CD4-positive, alpha-beta T cell treated with Interleukin-17A for 1 hour (primary cell): ENCODE results near the gene FARS2.

Source experiments
- DNase-seq: peaks from one replicate; pipeline ENCODE4 v3.0.0-alpha.2; 2020

Gene FARS2

DNA sequence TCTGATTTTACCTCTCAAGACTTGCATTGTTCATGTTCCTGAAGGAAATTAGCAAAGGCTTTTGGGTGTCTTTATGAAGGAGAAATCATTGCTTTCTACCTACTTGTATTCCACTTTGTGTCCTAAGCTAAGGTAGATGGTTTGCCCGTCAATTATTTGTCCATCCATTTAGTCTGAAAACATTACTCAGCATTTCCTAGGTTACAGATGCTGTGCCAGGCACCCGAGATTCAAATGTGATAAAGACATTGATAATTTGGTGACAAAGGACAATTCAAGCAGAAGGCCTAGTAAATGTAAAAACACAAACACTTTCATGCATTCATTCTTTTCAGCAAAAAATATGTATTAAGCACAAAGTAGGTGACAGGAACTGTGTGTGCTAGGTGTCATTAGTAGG, 251.1 kb downstream of the FARS2 start:
- no peak for DNase-seq

DNA sequence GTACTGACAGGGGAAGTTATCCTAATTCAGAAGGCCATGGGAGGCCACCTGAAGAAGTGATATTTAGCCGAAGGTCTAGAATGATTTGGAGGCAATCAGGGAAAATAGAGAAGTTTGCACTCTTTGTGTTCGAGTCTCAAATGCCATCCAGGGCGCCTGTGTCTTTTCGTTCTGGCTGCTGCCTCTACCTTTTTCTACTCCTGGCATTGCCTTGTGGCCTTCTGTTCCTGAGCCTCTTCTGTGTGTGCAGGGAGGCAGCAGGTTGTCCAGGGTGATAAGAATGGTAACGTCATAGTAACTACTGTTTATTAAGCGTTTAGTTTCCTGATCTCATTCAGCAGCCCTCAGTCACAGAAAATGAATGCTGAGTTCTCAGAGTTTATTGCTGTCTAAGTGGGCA, 252.1 kb downstream of the FARS2 start:
- no peak for DNase-seq

DNA sequence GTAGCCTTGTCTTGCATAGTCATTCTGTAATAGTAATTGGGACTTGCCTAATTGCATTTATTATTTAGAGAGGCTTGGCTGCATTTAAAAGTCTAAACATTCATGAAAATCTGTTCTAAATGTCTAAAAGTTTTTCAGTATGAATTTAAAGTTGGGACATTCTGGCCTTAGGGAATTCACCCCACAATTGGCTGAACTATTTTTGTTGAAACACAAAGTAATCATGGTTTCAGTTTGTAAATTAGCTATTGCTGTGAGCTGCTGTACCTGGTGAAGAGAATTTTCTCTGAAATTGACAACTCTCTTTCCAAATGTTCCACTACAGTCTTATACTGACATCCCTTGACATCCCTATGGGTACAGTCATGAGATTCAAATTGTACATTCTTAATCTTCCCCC, 253.0 kb downstream of the FARS2 start:
- DNase-seq = no peak

DNA sequence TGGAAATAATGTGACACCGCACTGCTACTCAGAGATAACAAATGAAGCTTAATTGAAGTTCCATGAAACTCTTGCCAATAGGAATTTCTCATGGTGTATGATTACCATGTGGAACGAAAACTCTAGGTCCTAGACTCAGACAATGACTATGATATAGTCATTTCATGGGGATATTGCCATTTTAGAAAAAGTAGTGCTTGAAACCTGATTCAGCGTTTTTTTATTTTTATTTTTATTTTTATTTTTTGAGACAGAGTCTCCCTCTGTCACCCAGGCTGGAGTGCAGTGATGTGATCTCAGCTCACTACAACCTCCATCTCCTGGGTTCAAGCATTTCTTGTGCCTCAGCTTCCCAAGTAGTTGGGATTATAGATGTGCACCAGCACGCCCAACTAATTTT, 253.9 kb downstream of the FARS2 start:
- DNase-seq = no peak

DNA sequence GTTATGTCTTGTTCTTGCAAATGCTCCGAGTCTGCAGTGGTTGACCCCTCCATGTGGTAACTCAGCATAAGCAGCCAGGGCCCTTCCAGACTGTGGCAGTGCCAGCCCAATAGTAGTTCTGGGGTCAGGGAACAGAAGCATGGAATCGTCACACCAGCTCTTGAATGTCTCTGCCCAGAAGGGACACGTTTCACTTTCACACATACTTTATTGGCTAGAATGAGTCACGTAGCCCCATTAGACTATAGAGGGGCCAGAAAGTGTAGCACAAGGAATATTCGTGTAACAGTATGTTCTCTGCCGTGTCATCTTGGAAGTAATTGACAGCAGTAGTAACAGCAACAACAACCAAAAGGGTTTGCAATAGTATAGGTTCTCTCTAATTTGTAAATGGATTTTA, 254.7 kb downstream of the FARS2 start:
- no peak for DNase-seq

DNA sequence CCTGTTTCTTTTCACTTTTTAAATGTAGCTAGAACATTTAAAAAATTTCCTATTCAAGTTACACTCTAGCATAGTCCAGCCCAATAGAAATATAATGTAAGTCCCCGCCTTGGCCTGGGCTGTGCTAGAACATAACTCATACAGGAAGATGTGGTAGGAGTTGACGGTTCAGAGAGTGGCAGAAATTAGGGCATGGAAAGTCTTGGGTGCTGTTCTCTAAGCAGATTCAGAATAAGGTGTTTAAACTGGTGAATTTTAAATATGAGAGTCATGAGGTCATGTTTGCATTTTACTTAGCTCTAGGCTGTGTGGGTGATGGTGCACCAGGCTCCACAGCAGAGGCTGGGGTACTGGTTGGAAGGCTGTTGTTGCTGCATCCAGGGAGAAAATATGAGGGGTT, 256.5 kb downstream of the FARS2 start:
- DNase-seq = peak; percentile 44

DNA sequence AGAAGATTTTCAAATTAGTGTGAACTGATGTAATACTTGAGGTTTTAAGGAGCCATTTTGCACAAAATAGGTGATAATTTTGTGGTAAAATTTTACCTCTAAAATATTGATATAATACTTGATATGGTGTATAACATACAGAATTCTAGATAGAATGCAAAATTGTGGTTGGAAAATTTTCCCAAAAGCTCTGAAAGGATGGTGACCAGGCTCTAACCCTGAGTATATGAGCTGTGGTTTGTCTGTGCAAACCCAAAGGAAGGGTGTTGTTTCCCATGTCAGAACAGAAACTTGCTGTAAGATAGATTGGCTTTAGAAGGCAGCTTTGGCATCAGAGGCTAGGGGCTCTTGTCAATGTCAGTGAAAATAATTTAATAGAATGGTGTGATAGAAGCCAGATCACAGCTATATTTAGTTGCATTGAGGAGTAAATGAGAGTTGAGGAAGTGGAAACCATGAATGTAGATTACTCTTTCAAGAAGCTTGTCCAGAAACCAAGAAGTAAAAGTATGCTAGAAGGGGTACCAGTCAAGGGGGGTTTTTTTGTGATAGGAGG, 257.7 kb downstream of the FARS2 start:
- DNase-seq = peak; percentile 43

DNA sequence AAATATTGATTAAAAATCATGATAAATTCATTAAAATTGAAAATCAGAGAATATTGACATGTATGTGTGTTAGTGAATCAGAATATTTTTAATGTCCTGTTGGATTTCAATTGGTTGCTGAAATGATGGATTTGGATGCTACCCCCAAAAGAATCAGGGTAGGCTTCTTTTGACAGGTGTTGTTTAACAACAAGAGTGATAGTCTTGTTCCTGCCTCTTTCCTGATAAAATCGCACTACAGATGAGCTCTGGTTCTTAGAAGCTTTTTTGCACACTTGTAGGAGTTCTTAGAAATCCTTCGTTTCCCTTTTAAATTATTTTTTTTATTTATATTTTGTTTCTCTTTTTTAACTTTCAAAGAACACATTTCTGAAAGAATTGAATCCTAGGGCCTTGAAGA, 259.5 kb downstream of the FARS2 start:
- DNase-seq = no peak

DNA sequence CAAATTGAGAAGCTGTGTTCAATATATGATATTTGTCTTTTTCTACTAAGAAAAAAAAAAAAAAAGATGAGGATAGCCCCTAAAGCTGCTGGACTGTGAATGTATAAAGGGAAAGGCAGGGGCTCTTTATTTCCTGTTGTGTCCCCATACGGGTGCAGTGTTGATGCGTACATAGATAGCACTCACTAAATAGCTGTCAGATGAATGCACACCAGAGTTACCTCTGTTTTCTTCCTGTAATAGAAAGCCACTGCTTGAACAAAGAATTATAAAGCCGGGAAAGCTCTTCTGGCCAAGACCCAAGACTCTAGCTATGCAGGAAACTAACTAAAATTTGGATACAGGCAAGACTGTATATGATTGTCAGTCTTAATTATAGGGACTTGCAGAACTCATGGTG, 260.0 kb downstream of the FARS2 start:
- DNase-seq = peak; percentile 7

DNA sequence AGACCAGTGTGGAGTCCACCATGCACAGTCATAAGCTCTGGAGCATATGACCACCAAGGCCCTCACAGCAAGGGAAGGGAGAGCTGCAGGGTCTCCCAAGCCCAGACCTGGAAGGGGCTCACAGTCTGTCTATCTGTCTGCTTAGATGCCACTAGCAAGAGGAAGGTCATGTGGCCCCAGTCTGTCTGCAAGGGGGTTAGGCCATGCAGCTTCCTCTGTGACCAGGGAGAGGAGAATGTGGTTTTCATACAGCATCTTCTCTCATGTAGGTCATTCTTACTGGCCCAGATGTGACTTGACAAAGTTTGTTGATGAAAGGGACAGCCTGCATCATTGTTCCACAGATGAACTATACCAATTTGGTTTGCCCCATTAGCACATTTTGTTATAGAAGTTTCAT, 260.8 kb downstream of the FARS2 start:
- DNase-seq = peak; percentile 8

DNA sequence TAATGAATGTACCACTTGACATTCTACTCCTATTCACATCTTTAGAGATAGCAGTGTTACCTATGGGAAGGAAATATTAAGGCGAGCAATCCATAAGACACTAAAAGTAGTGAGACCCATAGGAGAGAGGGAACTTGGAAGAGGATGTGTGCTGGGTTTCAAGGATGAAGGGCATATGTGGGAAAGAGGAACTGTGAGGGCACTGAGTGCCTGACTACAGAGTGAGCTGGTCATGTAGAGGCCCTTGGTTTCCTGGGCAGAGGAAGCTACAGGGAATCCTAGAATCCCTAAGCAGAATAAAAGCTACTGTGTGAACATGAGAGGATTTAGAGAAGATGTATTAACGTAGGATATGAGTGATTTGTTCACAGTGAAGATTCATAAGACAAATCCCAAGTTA, 262.8 kb downstream of the FARS2 start:
- DNase-seq = no peak

DNA sequence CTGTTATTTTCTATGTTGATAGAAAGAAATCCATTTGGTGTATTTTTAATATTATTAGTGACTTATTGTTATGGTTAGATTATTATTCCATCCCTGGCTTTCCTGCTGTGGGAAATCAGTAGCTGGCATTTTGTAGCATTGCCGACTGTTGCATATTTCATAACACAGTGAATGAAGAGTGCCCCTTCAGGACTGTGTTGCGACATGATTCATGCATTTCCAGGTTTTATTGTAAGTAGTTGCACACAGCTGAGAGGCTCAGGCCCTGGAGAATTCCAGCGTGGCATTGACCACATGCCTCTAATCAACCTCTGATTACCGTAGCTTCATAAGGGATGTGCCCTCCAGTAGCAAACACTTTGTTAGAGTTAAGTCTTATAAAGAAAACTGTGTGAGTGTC, 263.9 kb downstream of the FARS2 start:
- DNase-seq = no peak

DNA sequence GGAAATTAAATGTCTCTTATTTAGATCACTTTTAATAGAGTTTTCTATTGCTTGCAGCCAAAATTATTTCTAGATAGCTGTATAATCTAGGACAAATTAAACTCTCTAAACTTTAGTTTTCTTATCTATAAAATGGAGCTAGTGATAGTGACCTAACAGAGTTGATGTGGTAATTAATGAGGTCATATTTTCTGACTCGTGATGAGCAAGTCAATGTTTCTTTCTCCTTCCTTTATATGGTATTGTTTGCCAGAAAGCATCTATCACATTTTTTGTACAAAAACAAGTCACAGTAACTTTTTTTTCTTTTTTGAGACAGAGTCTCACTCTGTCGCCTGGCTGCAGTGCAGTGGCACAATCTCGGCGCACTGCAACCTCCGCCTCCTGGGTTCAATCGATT, 267.7 kb downstream of the FARS2 start:
- no peak for DNase-seq

DNA sequence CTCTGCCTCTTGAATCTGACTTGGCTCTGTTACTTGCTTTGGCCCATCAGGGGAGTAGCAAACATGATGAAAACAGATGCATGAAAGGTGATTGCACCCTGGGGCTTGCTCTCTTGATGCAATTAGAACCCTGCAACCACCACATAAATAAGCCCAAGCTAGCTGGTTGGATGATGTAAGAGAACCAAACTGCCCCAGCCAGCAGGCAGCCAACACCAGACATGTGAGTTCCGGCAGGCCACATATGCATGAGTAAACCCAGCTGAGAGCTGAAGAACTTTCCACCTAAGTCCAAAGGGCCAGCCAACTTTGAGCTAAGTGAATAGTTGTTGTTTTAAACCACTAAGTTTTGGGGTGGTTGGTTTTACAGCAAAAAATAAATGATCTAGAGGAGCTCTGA, 268.4 kb downstream of the FARS2 start:
- no peak for DNase-seq

DNA sequence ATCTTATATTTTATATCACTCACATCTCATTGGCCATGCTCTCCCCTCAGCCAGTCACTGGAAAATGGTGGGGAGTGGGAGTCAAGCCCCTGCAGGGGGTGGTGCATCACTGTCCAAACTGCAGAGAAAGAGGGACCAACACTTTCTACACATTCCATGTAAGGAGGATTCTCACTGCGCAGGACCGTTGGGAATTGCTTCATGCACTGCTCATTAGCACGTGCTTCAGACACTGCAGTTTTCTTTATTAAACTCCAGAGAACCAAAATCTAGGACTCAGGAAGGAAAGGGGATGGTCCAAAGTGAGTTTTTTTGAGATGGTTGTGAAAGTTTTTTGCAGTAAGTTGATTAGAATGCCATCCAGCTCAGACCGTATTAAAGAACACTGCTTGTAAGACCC, 269.8 kb downstream of the FARS2 start:
- DNase-seq = no peak

DNA sequence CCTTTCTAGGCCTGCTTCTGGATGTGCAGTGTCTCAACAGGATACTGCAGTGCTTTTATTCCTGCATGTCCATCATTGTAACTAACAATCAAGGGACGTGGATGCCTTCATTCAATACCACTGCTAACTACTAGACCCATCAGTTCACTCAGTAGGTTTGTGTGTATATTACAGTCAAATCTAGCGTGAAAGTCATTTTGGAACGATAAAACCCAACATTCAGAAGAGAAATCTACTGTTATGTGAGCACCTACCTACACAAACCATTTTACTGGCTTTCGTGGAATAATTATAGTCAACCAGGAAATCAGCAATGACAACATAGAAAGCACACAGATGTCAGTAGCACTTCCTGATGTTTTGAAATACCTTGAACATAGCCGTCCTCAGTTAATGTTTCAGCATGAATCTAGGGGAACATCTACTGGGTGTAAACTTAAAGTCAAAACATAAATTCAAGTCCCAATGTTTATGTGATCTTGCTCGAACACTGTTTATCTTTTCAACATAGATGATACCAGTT, 270.6 kb downstream of the FARS2 start:
- no peak for DNase-seq

DNA sequence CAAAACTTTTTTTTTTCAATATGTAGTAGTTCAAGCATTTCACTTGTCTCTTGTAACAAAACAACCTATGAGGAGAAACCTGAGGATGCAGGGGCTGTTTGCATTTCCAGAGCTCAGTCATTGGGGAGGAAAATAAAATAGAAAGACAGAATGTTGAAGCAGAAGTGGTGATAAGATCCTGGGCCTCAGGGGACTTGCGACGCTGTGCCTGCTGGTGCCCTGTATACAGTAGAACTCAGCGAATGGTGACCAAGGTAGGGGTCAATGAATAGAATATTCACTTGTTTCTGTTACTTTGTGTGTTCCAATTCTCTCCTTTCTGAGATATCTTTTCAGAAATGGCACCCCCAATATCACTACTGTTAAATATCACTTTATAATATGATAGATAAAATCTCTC, 271.6 kb downstream of the FARS2 start:
- no peak for DNase-seq

DNA sequence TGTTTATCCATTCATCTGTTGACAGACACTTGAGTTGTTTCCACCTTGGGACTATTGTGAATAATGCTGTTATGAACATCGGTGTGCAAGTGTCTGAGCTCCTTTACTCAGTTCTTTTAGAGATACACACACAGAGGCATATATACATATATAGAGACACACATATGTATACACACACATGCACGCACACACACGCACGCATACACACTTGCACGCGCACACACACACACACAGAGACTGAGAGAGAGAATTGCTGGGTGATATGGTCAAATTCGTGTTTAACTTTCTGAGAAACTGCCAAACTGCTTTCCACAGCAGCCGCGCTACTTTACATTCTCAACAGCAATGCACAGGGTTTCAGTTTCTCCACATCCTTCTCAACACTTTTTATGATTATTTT, 273.3 kb downstream of the FARS2 start:
- DNase-seq = no peak

DNA sequence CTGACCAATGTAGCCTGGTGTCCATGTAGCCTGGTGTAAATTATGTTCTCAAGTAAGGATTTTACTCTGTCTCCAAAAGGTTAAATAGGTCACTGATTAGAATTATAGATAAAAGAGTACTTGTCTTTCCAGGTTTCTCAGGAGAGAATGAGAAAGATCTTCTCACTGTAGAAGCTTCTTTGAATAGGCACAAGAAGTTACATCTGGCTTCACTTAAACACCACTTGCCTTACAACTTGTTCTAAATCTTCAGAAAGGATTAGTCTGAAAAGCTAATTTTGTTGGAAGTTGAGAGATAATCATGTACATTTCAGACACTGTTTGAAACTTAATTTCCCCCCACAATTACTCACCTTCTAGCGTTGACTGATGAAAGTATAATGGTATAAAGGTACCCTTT, 275.3 kb downstream of the FARS2 start:
- no peak for DNase-seq

DNA sequence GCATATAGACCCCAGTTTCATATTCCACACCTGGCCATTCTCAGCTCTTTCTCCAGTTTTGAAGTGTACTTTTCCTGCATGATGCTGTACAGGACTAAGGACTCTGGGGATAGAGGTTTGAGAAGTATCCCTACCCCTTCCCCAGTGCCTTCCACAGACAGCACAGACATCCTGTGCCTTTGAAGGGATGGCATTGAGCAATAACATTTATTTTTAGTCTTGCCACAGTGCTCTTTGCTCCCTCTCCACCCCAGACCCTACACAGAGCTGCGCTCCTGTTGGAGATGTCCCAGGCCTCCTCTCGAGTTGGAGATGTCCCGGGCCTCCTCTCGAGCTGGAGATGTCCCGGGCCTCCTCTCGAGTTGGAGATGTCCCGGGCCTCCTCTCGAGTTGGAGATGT, 275.8 kb downstream of the FARS2 start:
- no peak for DNase-seq

DNA sequence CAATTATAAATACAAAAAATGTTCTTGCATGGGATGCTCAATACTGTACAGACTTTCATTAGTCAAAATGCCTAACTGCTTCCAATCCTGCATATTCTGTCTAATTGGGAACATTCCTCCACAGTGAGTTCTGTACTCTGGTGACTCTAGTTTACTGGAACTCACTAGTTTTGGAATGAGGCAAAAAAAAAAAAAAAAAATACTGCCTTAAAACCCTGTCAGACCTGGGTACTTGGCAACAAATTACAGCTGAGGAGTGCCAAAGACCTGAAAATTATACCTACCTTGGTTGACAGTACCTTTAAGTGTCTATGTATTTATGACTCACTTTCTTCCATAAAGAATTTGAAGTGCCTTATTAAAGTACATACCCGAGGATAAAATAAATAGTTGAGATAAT, 276.7 kb downstream of the FARS2 start:
- no peak for DNase-seq

DNA sequence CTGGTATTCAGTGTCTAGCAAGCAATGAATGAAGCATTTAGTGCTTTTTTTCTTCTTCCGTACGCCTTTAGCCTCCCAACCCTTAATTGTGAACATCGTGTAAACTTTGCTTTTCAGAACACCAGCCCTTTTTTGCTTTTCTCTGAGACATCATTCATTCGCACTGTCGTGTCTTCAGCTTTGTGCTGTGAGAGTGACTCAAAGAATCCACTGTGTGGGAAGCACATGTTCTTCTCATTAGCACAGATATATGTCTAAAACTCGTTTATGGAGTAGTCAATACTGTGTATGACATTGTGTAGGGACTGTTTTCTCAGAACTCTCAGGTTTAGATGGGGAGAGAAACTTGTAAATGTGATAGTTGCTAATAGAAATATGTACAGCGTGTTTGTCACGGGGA, 279.1 kb downstream of the FARS2 start:
- DNase-seq = no peak

DNA sequence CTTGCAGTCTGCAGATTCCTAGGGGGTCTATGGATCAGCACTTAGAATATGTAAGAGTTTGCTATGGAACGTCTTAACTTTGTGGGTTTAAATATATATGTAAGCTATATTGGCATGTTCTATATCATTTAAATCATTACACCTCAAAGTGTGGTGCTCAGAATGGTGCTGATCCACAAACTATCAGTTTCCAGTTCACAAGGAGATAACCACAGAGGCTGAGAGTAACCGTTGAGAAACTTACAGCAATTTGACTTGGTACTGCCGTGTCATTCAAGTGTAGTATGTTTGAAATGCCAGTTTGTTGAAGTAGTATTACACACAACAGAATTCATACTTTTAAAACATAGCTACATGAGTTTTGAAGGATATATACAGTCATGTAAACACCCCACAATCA, 279.7 kb downstream of the FARS2 start:
- no peak for DNase-seq

DNA sequence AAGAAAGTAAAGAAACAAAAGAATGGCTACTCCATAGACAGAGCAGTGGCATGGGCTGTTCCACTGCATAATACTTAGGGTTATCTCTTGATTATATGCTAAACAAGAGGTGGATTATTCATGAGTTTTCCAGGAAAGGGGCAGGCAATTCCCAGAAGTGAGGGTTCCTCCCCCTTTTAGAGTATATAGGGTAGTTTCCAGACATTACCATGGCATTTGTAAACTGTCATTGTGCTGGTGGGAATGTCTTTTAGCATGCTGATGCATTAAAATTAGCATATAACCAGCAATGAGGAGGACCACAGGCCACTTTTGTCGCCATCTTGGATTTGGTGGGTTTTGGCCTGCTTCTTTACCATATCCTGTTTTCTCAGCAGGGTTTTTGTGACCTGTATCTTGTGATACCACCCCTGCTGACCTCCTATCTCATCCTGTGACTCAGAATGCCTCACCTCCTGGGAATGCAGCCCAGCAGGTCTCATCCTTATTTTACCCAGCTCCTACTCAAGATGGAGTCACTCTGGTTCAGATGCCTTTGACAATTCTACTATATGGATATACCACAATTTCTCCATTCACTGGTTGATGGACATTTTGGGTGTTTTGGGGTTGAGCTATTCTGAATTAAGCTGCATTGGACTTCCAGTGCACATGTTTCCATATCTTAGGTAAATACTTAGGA, 280.6 kb downstream of the FARS2 start:
- DNase-seq = no peak

DNA sequence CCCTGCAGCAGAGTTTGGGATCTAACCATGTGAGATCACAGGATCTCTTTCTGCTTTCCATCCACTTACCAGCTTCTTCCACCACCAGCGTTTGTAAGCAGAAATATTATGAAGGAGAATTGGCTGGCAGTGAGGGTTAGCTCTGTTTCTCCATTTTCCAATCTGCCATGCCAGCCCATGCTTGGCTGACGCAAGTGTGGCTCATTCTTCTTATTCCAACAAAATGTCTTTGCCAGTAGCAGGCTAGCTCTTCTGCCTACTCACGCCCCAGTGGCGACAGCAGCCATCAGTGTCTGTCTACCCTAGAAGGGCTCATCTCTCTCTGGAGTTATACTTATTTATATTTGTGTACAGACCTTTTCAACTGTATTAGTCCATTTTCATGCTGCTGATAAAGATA, 286.2 kb downstream of the FARS2 start:
- DNase-seq = no peak
